ENCODE results near the gene PRR15L. TPM values are rescaled to one million over a fixed set of nuclear protein-coding genes. Genes with fewer than 3 reads are reported as not detected.
A peak's percentile ranks its signal among the peaks of the same experiment; 100 is the strongest.

Gene PRR15L
- total RNA-seq, 4 donors from 2014 or later: 111 to 230 (median 182) TPM

- peaks cover 0 to 13% (median 4%) of the 10 kb centered on the region in 4 donors for H3K36me3 ChIP-seq
- in situ Hi-C loops (cut with MboI; ENCODE audit: low pct_ligation_motif_present in 1 of 4, low pct_unique_long_range_greater_than_20kb in 1 of 4, low sequenced_read_pairs in 3 of 4): no loop called here
- 88 to 94% methylated on average over 1 to 2 of the region's 2 CpGs for WGBS, 2 donors (ENCODE audit: low coverage in 1 of 2)
- H3K4me3 ChIP-seq: no peak overlapping the region
- peaks cover 0 to 8% (median 2%) of the 10 kb centered on the region in 4 donors for H3K4me1 ChIP-seq
- no peak for DNase-seq
- intact Hi-C loops (cut with DNase I; ENCODE audit: low total_unique reads): no loop called here
- TF ChIP-seq POLR2A (IDR thresholded peaks at IDR 0.05): no peak
- TF ChIP-seq CTCF (IDR thresholded peaks at IDR 0.05): no peak
- no peak for TF ChIP-seq POLR2AphosphoS5 (IDR thresholded peaks at IDR 0.05)
- TF ChIP-seq EP300 (IDR thresholded peaks at IDR 0.05; ENCODE audit: low read depth): no peak
- no peaks in the 10 kb centered on the region for H3K9me3 ChIP-seq
- H3K27me3 ChIP-seq: no peaks in the 10 kb centered on the region
- no peak overlapping the region for H3K27ac ChIP-seq
Observed at GRCh38 chr17:47913050-47913449, 44.6 kb downstream of the PRR15L start.

GRCh38 chr17:47907932-47908562, 49.6 kb downstream of the PRR15L start:
- no peaks in the 10 kb centered on the region for H3K9me3 ChIP-seq
- no peaks in the 10 kb centered on the region for H3K36me3 ChIP-seq
- H3K4me1 ChIP-seq: peaks cover 19 to 41% (median 21%) of the 10 kb centered on the region in 4 donors
- 70 to 74% methylated on average over 6 to 8 of the region's 8 CpGs for WGBS, 2 donors (ENCODE audit: low coverage in 1 of 2)
- H3K27me3 ChIP-seq: no peaks in the 10 kb centered on the region
- H3K27ac ChIP-seq: peak overlapping the region; percentile 1 to 77 (median 9)
- DNase-seq: no peak
- TF ChIP-seq EP300 (IDR thresholded peaks at IDR 0.05; ENCODE audit: low read depth) (no peak), CTCF (IDR thresholded peaks at IDR 0.05) (no peak), POLR2A (IDR thresholded peaks at IDR 0.05) (no peak), POLR2AphosphoS5 (IDR thresholded peaks at IDR 0.05) (no peak)
- intact Hi-C loops (cut with DNase I; ENCODE audit: low total_unique reads) (no loop called here), in situ Hi-C loops (cut with MboI; ENCODE audit: low pct_ligation_motif_present in 1 of 4, low pct_unique_long_range_greater_than_20kb in 1 of 4, low sequenced_read_pairs in 3 of 4) (no loop called here)
- no peak overlapping the region for H3K4me3 ChIP-seq

- H3K4me1 ChIP-seq: peaks cover 19 to 41% (median 21%) of the 10 kb centered on the region in 4 donors
- 90 to 100% methylated on average over 1 to 3 of the region's 3 CpGs for WGBS, 2 donors (ENCODE audit: low coverage in 1 of 2)
- H3K27me3 ChIP-seq: no peaks in the 10 kb centered on the region
- no peaks in the 10 kb centered on the region for H3K36me3 ChIP-seq
- H3K9me3 ChIP-seq: no peaks in the 10 kb centered on the region
- intact Hi-C loops (cut with DNase I; ENCODE audit: low total_unique reads): no loop called here
- TF ChIP-seq POLR2AphosphoS5 (IDR thresholded peaks at IDR 0.05) (no peak), POLR2A (IDR thresholded peaks at IDR 0.05) (no peak), CTCF (IDR thresholded peaks at IDR 0.05) (no peak), EP300 (IDR thresholded peaks at IDR 0.05; ENCODE audit: low read depth) (no peak)
- peak overlapping the region; percentile 66 to 88 (median 79) for H3K27ac ChIP-seq
- DNase-seq: no peak
- H3K4me3 ChIP-seq: no peak overlapping the region
- in situ Hi-C loops (cut with MboI; ENCODE audit: low pct_ligation_motif_present in 1 of 4, low pct_unique_long_range_greater_than_20kb in 1 of 4, low sequenced_read_pairs in 3 of 4): no loop called here
Observed at GRCh38 chr17:47906443-47906842, 51.2 kb downstream of the PRR15L start.

GRCh38 chr17:47905221-47905733, 52.4 kb downstream of the PRR15L start:
- 55 to 74% methylated on average over 3 to 8 of the region's 8 CpGs for WGBS, 2 donors (ENCODE audit: low coverage in 1 of 2)
- in situ Hi-C loops (cut with MboI; ENCODE audit: low pct_ligation_motif_present in 1 of 4, low pct_unique_long_range_greater_than_20kb in 1 of 4, low sequenced_read_pairs in 3 of 4): no loop called here

More at GRCh38 chr17:47905221-47905733, 52.4 kb downstream of the PRR15L start:
- no peaks in the 10 kb centered on the region for H3K27me3 ChIP-seq
- H3K9me3 ChIP-seq: no peaks in the 10 kb centered on the region
- H3K4me1 ChIP-seq: peaks cover 19 to 41% (median 21%) of the 10 kb centered on the region in 4 donors
- no peaks in the 10 kb centered on the region for H3K36me3 ChIP-seq
- peak overlapping the region; percentile 66 to 88 (median 79) for H3K27ac ChIP-seq
- TF ChIP-seq POLR2AphosphoS5 (IDR thresholded peaks at IDR 0.05) (peak in 1 of 3 donors; percentile 8), POLR2A (IDR thresholded peaks at IDR 0.05) (no peak), EP300 (IDR thresholded peaks at IDR 0.05; ENCODE audit: low read depth) (no peak), CTCF (IDR thresholded peaks at IDR 0.05) (no peak)
- intact Hi-C loops (cut with DNase I; ENCODE audit: low total_unique reads): no loop called here
- no peak overlapping the region for H3K4me3 ChIP-seq
- peak; percentile 45 for DNase-seq
